Testis (tissue), 3 donors: ENCODE measurements around the gene NFIA. TPM values are rescaled to one million over a fixed set of nuclear protein-coding genes. Genes with fewer than 3 reads are reported as not detected.

Source experiments
- DNase-seq: peaks from one replicate; pipeline ENCODE4 v3.0.0-alpha.2; 2019
- H3K27ac ChIP-seq, 2 donors: fragments of 200-600 bp; sonication (generic); one replicate each; pipeline ENCODE4 v1.5.1; 2019
- H3K27me3 ChIP-seq: fragments of 200-600 bp; sonication (generic); one replicate; pipeline ENCODE4 v1.5.1; 2019
- H3K36me3 ChIP-seq: fragments of 200-600 bp; sonication (generic); one replicate; pipeline ENCODE4 v1.5.1; 2017; ENCODE audit warnings: low read depth; ENCODE audit errors: missing control alignments
- H3K4me1 ChIP-seq: fragments of 200-600 bp; sonication (generic); one replicate; pipeline ENCODE4 v1.5.1; 2019
- H3K4me3 ChIP-seq, 2 donors: fragments of 200-600 bp; sonication (generic); one replicate each; pipeline ENCODE4 v1.5.1; 2017 to 2019
- H3K9me3 ChIP-seq: fragments of 200-600 bp; sonication (generic); one replicate; pipeline ENCODE4 v1.5.1; 2017
- POLR2A ChIP-seq: fragments of 450-650 bp; IDR thresholded peaks from one replicate; pipeline ENCODE4 v1.6.1; 2017; ENCODE audit warnings: antibody characterized with exemption, mild to moderate bottlenecking, moderate library complexity
- WGBS, 2 donors: methylation state at CpG; one replicate each; pipeline ENCODE4 v1.1.5; 2018; 5-methylcytosine and 5-hydroxymethylcytosine counted together
- intact Hi-C: fragments of 100-400 bp; cut with DNase I; formaldehyde crosslinking; loops from one replicate; pipeline ENCODE4 v1.15.1; 2023; ENCODE audit warnings: low total_unique reads
- polyA plus RNA-seq: library from polyadenylated mRNA; stranded (reverse); fragments of 350-450 nt; fragmentation: Illumina TruSeq; extraction: RNeasy Lipid Tissue Mini Kit (QIAGEN cat#74804); gene quantifications from one replicate; pipeline ENCODE4 v1.2.3, GENCODE V29; 2014; ENCODE audit warnings: low read depth, low replicate concordance; ENCODE audit not compliant: insufficient read depth
- total RNA-seq, 2 donors: library from RNA; depleted of rRNA; stranded (reverse); fragments of >200 nt; gene quantifications; one replicate each; pipeline ENCODE4 v1.2.3, GENCODE V29; 2016
- TF ChIP-seq, protein P1 (sequence below), 3 experiments: fragments of 450-650 bp in 2 of 3; fragments of 200-600 bp in 1 of 3; sonication (generic) in 1 of 3; IDR thresholded peaks; one replicate each; pipeline ENCODE4 v1.5.1; 2016 to 2019; ENCODE audit warnings: antibody characterized with exemption in 3 of 3, mild to moderate bottlenecking in 2 of 3, moderate library complexity in 1 of 3

Gene NFIA
- total and polyA plus RNA-seq, 3 donors from 2014 or later, result 11.6 to 78.9 (median 53.5) TPM

DNA sequence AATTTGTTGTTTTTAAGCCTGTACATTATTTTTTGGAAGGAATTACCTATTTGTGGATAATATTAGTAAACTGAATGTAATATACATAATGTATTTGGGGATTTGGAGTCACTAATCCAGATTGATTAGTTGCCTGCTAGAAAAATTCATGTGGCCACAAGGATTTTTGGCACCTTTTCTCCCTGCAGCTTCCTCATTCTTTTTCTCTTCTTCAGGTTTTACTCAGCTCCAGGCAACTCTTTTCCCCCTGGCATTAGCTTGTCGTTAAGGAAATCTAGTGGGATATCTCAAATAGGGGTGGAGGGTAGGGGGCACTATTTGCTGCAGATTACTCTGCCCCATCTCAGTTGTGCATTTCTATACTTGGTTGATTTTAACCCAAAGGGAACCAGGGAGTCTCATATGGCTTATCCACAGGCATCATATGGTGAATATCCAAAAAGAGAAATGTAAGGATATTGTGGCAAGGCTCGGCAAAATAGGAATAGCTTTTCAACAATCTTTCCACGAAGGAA, 203.1 kb downstream of the NFIA start:
- no peak for TF ChIP-seq POLR2A
- TF ChIP-seq, protein P1, sequence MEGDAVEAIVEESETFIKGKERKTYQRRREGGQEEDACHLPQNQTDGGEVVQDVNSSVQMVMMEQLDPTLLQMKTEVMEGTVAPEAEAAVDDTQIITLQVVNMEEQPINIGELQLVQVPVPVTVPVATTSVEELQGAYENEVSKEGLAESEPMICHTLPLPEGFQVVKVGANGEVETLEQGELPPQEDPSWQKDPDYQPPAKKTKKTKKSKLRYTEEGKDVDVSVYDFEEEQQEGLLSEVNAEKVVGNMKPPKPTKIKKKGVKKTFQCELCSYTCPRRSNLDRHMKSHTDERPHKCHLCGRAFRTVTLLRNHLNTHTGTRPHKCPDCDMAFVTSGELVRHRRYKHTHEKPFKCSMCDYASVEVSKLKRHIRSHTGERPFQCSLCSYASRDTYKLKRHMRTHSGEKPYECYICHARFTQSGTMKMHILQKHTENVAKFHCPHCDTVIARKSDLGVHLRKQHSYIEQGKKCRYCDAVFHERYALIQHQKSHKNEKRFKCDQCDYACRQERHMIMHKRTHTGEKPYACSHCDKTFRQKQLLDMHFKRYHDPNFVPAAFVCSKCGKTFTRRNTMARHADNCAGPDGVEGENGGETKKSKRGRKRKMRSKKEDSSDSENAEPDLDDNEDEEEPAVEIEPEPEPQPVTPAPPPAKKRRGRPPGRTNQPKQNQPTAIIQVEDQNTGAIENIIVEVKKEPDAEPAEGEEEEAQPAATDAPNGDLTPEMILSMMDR (IDR thresholded peaks at IDR 0.05), result no peak
- no peak overlapping the region for H3K4me3 ChIP-seq
- no peaks in the 10 kb centered on the region for H3K27me3 ChIP-seq
- no peaks in the 10 kb centered on the region for H3K36me3 ChIP-seq
- H3K4me1 ChIP-seq, result peaks cover 6% of the 10 kb centered on the region
- H3K9me3 ChIP-seq, result no peaks in the 10 kb centered on the region
- intact Hi-C loops, result no loop called here
- WGBS, 2 donors, result 70 to 72% methylated on average over 3 of the region's 3 CpGs
- no peak for DNase-seq
- H3K27ac ChIP-seq, result no peak overlapping the region

DNA sequence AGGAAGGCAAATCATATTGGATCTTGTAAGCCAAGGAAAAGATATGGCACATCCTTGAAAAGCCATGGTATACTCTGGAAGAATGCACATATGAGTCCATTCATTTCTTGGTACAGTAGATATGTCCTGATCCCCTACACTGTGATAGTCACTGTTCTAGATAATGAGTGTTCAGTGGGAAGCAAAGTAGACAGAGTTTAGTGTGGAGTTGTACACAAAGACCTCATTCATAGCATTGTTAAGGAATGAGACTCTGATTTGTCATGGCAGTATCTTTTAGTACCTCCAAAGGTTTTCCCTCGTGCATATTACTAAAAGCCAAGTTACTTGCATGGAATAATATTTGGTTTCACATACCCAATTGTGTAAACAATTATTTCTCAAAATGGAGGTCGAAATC, 204.7 kb downstream of the NFIA start:
- Histone ChIP-seq H3K27ac (peak overlapping the region in 1 of 2 donors; percentile 28), H3K36me3 (no peaks in the 10 kb centered on the region), H3K4me1 (peaks cover 13% of the 10 kb centered on the region), H3K9me3 (no peaks in the 10 kb centered on the region), H3K4me3 (no peak overlapping the region), H3K27me3 (no peaks in the 10 kb centered on the region)
- intact Hi-C loops, result no loop called here
- TF ChIP-seq, protein P1 (IDR thresholded peaks at IDR 0.05), result no peak
- TF ChIP-seq POLR2A, result no peak
- 53 to 76% methylated on average over 2 of the region's 2 CpGs for WGBS, 2 donors
- no peak for DNase-seq

DNA sequence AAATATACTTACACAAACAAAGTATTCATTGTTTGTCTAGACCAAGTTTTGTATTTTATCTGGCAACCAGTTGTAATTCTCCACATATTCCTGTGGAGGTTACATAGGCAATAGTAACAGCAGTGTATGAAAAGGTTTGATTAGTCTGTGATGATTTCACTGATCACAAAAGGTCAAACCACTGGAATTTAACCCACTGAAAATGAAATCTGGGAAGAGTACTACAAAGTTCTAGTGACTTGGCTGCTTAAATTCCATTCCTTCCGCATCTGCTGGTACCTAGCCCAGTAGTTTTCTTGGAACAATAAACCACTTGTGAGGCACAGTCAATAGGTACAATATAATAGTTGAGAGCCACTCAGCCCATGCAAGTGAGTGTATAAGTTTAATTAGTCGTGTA, 205.4 kb downstream of the NFIA start:
- H3K4me1 ChIP-seq, result peaks cover 13% of the 10 kb centered on the region
- WGBS, 2 donors, result 57 to 63% methylated on average over 2 of the region's 2 CpGs
- peak overlapping the region in 1 of 2 donors; percentile 28 for H3K27ac ChIP-seq
- H3K4me3 ChIP-seq, result no peak overlapping the region
- no peaks in the 10 kb centered on the region for H3K36me3 ChIP-seq
- no peaks in the 10 kb centered on the region for H3K9me3 ChIP-seq
- DNase-seq, result no peak
- no peaks in the 10 kb centered on the region for H3K27me3 ChIP-seq
- TF ChIP-seq POLR2A, result no peak
- TF ChIP-seq, protein P1 (IDR thresholded peaks at IDR 0.05), result no peak
- intact Hi-C loops, result no loop called here

DNA sequence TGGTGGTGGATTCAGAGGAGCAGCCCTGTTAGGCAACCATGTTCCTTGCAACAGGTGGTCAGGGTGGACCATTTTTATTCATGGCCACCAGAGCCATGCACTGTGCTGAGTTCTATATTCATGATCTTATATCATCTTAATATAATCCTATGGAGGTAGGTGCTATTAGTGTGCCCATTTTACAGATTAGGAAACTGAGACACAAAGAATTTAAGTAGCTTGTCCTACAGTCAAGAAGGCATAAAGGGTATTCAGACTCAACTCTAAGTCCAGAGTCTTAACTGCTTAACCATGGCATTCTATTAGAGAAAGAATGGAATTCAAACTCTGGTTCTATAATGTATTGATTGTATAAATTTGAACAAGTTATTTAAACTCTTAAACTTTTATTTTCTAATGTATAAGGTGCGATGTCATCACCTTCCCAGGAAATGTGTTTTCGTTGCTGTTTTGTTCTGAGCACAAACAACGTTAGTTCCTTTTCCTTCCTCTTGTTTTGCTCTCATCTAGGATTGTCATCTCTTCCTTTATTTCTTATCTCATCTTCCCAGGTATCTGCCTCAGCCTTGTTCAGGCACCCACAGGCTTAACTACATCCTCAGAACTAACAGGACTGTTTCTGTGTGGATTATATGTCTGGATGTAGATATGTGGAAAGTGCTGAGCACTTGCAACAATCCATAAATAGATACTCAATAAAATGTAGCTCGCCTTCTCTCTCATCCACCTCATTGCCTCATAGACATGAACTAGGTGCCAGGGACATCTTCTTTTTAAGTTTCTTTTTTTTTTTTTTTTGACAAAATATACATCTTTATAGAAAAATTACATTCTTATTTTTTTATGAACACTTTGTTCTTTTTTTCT, 207.1 kb downstream of the NFIA start:
- no peak for DNase-seq
- 79 to 85% methylated on average over 4 of the region's 4 CpGs for WGBS, 2 donors
- Histone ChIP-seq H3K4me3 (no peak overlapping the region), H3K9me3 (no peaks in the 10 kb centered on the region), H3K4me1 (peaks cover 13% of the 10 kb centered on the region), H3K27me3 (no peaks in the 10 kb centered on the region), H3K27ac (no peak overlapping the region), H3K36me3 (no peaks in the 10 kb centered on the region)
- no peak for TF ChIP-seq POLR2A
- TF ChIP-seq, protein P1 (IDR thresholded peaks at IDR 0.05), result no peak
- intact Hi-C loops, result no loop called here
